Effector memory CD4-positive, alpha-beta T cell (primary cell): ENCODE results near the gene MYO7B.

Experiments used
- DNase-seq, 3 donors: peaks; one replicate each; pipeline ENCODE4 v3.0.0-alpha.2; 2020
- H3K27ac ChIP-seq: 2 replicates; pipeline ENCODE4 v1.7.0; 2013; ENCODE audit warnings: mild to moderate bottlenecking, low read length, moderate library complexity; ENCODE audit not compliant: insufficient read depth, poor library complexity, severe bottlenecking
- H3K27me3 ChIP-seq: replicated peaks from 2 replicates; pipeline ENCODE4 v1.7.0; 2013; ENCODE audit warnings: mild to moderate bottlenecking, low read length; ENCODE audit not compliant: insufficient read depth, control insufficient read depth, poor library complexity, severe bottlenecking
- H3K36me3 ChIP-seq: 2 replicates; pipeline ENCODE4 v1.7.0; 2013; ENCODE audit warnings: mild to moderate bottlenecking, low read length, moderate library complexity; ENCODE audit not compliant: control insufficient read depth, insufficient read depth
- H3K4me1 ChIP-seq: 2 replicates; pipeline ENCODE4 v1.7.0; 2013; ENCODE audit warnings: low read length, mild to moderate bottlenecking; ENCODE audit not compliant: control insufficient read depth, insufficient read depth, poor library complexity, severe bottlenecking
- H3K4me3 ChIP-seq: 2 replicates; pipeline ENCODE4 v1.7.0; 2013; ENCODE audit warnings: low read length, low read depth, mild to moderate bottlenecking; ENCODE audit not compliant: insufficient read depth, poor library complexity, severe bottlenecking
- H3K9me3 ChIP-seq: 2 replicates; pipeline ENCODE4 v1.7.0; 2013; ENCODE audit warnings: mild to moderate bottlenecking, low read length, moderate library complexity; ENCODE audit not compliant: control insufficient read depth

MYO7B gene

GRCh38 chr2:127624320-127624755, 88.9 kb downstream of the MYO7B start:
- Histone ChIP-seq H3K4me3 (no peak overlapping the region), H3K36me3 (no peaks in the 10 kb centered on the region), H3K4me1 (no peaks in the 10 kb centered on the region), H3K27ac (no peak overlapping the region), H3K9me3 (no peaks in the 10 kb centered on the region), H3K27me3 (no peaks in the 10 kb centered on the region)
- DNase-seq: no peak

GRCh38 chr2:127624756-127625571, 89.5 kb downstream of the MYO7B start:
- no peak overlapping the region for H3K27ac ChIP-seq
- no peak overlapping the region for H3K4me3 ChIP-seq
- H3K36me3 ChIP-seq: no peaks in the 10 kb centered on the region
- no peak for DNase-seq
- no peaks in the 10 kb centered on the region for H3K9me3 ChIP-seq
- H3K4me1 ChIP-seq: no peaks in the 10 kb centered on the region
- H3K27me3 ChIP-seq: no peaks in the 10 kb centered on the region

DNA sequence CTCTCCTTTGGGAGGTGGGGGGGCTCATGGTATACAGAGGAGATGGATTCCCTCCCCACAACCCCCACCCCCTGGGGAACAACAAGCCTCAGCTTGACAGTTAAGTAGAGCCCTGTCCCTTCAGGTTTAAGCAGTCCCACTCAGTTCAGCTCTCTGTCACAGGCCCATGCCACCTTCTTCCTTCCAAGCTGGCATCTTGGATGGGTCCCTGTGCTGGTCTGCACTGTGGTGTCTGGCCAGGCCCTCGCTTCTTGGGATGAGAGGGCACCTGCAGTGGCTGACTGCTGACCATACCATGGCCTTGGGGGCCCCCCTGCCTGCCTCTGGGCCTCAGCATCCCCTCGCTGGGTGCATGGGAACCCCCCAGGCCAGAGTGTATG, 90.1 kb downstream of the MYO7B start:
- DNase-seq: no peak
- Histone ChIP-seq H3K4me1 (no peaks in the 10 kb centered on the region), H3K27ac (no peak overlapping the region), H3K27me3 (no peaks in the 10 kb centered on the region), H3K4me3 (no peak overlapping the region), H3K9me3 (no peaks in the 10 kb centered on the region), H3K36me3 (no peaks in the 10 kb centered on the region)

DNA sequence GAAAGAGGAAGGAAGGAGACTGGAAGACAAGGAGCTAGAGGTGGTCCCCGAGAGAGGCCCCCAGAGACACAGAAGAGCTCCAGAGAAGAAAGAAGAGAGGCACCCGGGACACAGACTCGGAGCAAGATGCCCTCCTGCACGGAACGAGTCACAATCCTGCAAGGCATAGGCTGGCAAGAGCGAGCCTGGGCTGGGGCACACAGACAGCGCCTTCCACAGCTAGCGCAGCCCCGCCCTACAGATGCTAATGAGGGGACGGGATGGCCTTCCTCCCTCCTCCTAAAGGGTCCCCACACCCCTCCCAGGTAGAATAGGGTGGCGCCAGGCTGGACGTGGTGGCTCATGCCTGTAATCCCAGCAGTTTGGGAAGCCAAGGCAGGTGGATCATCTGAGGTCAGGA, 90.7 kb downstream of the MYO7B start:
- no peaks in the 10 kb centered on the region for H3K4me1 ChIP-seq
- H3K9me3 ChIP-seq: no peaks in the 10 kb centered on the region
- H3K27ac ChIP-seq: no peak overlapping the region
- H3K27me3 ChIP-seq: no peaks in the 10 kb centered on the region
- H3K36me3 ChIP-seq: no peaks in the 10 kb centered on the region
- H3K4me3 ChIP-seq: no peak overlapping the region
- no peak for DNase-seq

DNA sequence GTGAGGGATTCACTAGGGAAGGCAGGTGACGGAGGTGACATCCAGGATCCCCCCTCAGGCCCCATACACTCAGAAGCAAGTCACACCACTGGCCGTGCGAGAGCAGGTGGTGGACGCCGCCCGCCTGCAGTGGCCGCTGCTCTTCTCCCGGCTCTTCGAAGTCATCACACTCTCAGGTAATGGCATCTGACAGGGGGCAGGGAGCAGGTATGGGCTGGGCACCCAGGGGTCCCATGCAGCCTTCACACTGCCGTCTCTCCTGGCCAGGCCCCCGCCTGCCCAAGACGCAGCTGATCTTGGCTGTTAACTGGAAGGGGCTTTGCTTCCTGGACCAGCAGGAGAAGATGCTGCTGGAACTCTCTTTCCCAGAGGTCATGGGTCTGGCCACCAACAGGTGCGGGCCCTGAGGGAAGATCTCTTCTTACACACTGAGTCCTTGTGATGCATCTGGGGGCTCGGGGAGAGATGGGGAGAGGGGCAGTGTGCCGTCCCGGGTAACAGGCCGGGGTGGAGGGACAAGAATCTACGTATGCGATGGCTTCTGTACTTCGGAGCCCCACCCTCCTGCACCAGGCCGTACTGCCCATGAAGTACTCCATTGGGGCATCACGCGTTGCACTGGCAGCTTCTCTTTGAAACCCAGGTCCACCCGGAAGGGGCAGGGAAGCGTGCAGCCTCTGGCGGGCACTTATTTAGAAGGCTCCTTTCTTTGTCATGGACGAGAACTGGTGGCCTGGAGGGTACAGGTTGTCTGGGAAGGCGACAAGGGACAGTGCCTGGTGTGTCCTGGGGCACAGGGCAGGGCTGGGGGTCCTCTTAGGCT, 91.6 kb downstream of the MYO7B start:
- no peaks in the 10 kb centered on the region for H3K4me1 ChIP-seq
- no peak for DNase-seq
- no peak overlapping the region for H3K27ac ChIP-seq
- H3K27me3 ChIP-seq: no peaks in the 10 kb centered on the region
- no peaks in the 10 kb centered on the region for H3K9me3 ChIP-seq
- H3K4me3 ChIP-seq: no peak overlapping the region
- H3K36me3 ChIP-seq: no peaks in the 10 kb centered on the region

DNA sequence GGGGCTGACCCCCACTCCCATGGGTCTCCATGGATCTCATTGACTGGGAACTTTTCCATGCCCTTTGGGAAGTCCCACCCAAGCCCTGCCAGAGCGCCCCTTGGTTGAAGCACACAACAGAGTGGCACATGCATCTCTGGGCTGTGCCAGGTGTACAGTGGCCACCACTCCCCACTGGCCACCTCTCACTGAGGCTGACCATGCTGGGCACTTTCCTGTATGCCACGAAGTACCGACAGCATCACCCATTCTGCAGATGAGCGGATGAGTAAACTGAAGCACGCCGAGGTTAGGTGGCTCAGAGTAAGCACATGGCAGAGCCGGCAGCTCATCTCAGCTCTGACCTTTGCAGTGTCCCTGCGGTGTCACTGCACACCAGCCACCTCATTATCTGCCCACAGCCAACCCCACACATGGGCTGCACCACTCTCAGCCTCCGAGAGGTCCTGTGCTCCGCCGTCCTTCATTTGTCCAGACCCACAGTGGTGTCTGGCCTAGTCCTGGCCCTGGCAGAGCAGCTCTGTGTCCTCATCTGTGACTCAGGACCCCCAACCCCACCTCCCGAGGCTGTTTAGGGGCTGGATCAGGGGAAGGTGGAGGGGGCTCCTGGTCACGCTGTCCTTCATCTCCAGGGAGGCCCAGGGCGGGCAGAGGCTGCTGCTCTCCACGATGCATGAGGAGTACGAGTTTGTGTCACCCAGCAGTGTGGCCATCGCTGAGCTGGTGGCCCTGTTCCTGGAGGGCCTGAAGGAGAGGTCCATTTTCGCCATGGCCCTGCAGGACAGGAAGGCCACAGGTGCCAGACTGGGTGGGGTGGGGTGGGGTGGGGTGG, 92.5 kb downstream of the MYO7B start:
- no peaks in the 10 kb centered on the region for H3K27me3 ChIP-seq
- no peaks in the 10 kb centered on the region for H3K9me3 ChIP-seq
- H3K4me1 ChIP-seq: no peaks in the 10 kb centered on the region
- H3K27ac ChIP-seq: no peak overlapping the region
- DNase-seq: no peak
- H3K36me3 ChIP-seq: no peaks in the 10 kb centered on the region
- H3K4me3 ChIP-seq: no peak overlapping the region

DNA sequence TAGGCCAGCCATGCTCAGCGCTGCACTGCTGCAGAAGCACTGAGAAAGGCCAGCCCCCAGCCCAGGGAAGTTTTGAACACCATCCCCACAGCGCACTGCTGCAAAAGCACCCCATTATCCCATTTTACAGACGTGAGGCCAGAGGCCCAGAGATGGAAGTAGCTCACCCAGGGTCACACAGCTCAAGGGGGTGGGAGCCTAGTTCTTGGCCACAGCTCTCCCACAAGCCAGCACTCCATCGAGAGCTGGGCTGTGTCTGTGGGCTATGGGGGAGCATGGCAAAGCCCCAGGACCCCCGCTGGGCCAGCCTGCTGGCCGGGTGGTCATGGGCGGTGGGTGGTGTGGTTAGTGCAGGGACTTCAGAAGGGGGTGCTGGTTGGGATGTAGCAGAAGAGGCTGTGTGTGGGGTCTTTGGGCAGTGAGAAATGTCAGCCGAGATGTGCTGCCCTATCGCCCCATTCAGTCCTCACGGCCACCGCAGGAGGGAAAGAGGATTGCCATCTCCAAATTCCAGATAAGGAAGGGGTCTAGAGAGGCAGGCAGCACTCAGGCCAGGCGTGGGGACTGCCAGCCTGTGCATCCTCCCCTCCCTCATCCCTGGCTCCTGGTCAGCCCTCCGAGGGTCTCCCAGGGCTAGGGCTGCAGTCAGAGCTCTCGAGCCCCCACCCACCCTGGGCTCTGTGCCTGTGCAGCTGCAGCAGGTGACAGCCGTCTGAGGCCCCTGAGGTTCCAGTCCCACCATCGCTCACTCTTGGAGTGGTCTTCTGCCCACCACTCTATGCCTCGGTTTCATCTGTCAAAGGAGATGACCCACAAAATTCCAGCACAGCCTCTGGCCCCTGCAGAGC, 93.5 kb downstream of the MYO7B start:
- Histone ChIP-seq H3K9me3 (no peaks in the 10 kb centered on the region), H3K27me3 (no peaks in the 10 kb centered on the region), H3K27ac (no peak overlapping the region), H3K36me3 (no peaks in the 10 kb centered on the region), H3K4me1 (peaks cover 6% of the 10 kb centered on the region), H3K4me3 (no peak overlapping the region)
- no peak for DNase-seq

DNA sequence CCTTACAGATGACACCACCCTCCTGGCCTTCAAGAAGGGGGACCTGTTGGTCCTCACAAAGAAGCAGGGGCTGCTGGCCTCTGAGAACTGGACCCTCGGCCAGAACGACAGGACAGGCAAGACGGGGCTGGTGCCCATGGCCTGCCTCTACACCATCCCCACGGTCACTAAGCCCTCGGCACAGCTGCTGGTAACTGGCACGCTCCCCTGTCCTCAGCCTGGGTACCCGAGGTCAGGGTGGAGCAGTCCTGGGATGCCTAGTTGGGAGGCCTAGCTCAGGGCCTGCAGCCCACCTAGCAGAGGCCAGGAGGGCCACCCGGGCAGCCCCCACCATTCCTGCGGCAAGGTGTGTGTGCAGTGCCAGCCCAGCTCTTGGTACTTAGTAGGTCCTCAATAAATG, 94.2 kb downstream of the MYO7B start:
- H3K36me3 ChIP-seq: no peaks in the 10 kb centered on the region
- H3K9me3 ChIP-seq: no peaks in the 10 kb centered on the region
- H3K4me1 ChIP-seq: peaks cover 8% of the 10 kb centered on the region
- no peak overlapping the region for H3K4me3 ChIP-seq
- no peak overlapping the region for H3K27ac ChIP-seq
- DNase-seq: no peak
- no peaks in the 10 kb centered on the region for H3K27me3 ChIP-seq

DNA sequence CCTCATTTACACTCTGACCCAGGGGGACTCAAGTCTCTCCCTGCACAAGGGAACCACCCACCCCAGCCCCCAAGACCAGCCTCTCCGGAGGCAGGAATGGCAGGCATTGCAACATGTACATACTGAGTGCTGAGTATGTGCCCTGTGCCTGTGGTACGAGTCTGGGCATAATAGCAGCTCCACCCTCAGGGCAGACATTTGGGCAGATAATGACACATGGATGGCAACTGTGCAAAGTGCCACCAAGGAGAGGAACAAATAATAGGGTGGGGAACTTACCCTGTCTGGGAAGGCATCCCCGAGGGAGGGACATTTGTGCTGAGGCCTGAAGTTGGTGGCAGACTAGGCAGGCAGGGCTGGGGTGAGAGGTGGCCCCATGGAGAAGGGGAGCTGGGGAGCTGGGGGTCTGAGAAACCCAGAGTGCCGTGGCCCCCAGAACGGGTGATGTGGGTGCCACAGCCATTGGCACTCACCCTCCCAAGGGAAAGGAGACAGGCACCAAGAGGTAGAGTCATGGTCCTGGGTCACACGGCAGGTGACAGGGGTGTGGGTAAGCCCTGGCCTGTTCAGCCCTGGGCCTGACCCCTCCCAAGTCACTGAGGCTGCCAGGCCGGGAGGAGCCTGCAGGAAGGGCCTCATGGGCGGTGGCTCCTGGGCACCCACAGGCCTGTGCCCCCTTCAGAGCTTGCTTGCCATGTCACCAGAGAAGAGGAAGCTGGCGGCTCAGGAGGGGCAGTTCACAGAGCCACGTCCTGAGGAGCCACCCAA, 94.8 kb downstream of the MYO7B start:
- H3K36me3 ChIP-seq: no peaks in the 10 kb centered on the region
- H3K9me3 ChIP-seq: no peaks in the 10 kb centered on the region
- peaks cover 11% of the 10 kb centered on the region for H3K4me1 ChIP-seq
- DNase-seq: no peak
- no peak overlapping the region for H3K4me3 ChIP-seq
- H3K27ac ChIP-seq: no peak overlapping the region
- H3K27me3 ChIP-seq: no peaks in the 10 kb centered on the region
